C4-2B (cell line): ENCODE data around the gene MACF1.

Experiments
- CTCF ChIP-seq: fragments of 450-650 bp; conservative IDR thresholded peaks from 2 replicates; pipeline ENCODE4 v1.5.1; 2017; ENCODE audit warnings: mild to moderate bottlenecking
- ZFX ChIP-seq: fragments of 450-650 bp; IDR thresholded peaks from 2 replicates; pipeline ENCODE4 v1.6.1; 2017

GRCh38 chr1:39158327-39159086, 46.0 kb upstream of the MACF1 start:
- TF ChIP-seq CTCF, result no peak; the same call in 1 of the 2 replicates
- no peak for TF ChIP-seq ZFX
